ENCODE results near the gene SEC16B.

The SEC16B gene, protein sequence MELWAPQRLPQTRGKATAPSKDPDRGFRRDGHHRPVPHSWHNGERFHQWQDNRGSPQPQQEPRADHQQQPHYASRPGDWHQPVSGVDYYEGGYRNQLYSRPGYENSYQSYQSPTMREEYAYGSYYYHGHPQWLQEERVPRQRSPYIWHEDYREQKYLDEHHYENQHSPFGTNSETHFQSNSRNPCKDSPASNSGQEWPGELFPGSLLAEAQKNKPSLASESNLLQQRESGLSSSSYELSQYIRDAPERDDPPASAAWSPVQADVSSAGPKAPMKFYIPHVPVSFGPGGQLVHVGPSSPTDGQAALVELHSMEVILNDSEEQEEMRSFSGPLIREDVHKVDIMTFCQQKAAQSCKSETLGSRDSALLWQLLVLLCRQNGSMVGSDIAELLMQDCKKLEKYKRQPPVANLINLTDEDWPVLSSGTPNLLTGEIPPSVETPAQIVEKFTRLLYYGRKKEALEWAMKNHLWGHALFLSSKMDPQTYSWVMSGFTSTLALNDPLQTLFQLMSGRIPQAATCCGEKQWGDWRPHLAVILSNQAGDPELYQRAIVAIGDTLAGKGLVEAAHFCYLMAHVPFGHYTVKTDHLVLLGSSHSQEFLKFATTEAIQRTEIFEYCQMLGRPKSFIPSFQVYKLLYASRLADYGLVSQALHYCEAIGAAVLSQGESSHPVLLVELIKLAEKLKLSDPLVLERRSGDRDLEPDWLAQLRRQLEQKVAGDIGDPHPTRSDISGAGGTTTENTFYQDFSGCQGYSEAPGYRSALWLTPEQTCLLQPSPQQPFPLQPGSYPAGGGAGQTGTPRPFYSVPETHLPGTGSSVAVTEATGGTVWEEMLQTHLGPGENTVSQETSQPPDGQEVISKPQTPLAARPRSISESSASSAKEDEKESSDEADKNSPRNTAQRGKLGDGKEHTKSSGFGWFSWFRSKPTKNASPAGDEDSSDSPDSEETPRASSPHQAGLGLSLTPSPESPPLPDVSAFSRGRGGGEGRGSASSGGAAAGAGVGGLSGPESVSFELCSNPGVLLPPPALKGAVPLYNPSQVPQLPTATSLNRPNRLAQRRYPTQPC

GRCh38 chr1:177969825-177970371 lies at the start of gene SEC16B:
Gene SEC16B (minus strand): TSS chr1:177970058. CDS start chr1:177967981, 2,077 bp downstream.
- DNase-seq (ENCODE audit: low read depth): no peak

- no peak for DNase-seq (ENCODE audit: low read depth)
These were observed 49.8 kb upstream of the SEC16B start for GRCh38 chr1:178019622-178020021.

- DNase-seq (ENCODE audit: low read depth): no peak
These were observed 49.4 kb upstream of the SEC16B start for GRCh38 chr1:178019208-178019607.

GRCh38 chr1:178017517-178017916 lies 47.7 kb upstream of the SEC16B start:
- no peak for DNase-seq (ENCODE audit: low read depth)

GRCh38 chr1:178011864-178012503 lies 42.1 kb upstream of the SEC16B start:
- no peak for DNase-seq (ENCODE audit: low read depth)

DNA sequence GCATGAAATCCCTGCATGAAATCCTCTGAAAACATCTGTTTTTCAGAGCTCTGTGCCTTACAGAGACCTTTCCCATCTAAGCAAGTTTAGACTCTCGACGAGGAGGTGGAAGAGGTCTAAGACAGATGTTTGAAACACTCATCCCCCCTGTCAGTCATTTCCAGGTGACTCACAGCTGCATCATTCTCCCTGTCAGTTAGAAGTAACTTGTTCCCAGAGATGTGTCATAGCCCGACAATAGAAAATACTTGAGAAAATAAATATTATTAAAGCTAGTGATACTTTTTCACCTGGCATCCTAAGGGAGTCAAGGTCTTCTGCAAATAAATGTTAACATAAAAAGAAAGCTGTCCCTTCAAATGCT lies 41.6 kb upstream of the SEC16B start:
- no peak for DNase-seq (ENCODE audit: low read depth)

DNA sequence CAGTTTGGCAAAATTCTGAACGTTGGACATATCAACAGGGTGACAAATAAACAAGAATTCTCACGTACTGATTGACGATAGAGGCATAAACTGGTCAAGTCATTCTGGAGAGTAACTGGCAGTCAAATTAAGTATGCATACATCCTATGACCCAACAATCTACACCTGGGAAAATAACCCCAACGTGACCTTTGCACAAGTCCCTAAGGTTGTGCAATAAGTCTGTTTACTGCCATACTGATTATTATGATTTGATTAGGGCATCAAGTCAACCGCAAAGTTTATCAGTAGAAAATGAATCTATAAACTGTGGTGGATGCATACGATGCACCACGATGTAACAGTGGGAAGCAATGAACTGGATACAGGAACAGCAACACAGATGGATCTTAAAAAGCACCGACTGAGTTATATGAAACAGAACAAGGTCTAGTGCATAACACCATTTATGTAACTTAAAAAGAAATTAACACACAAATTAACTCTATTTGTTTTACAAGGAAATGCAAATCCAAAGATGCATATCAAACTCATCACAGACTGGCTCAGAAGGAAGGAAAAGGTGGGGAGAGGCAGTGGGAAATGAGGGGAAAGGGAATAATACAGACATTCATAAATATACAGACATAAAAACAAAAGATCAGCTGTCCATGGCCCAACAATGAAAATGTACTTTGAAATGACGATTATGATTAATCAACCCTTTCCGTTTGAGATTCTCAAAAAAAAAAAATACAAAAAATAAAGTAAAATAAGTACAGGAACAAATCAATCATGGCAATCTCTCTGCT lies 41.0 kb upstream of the SEC16B start:
- no peak for DNase-seq (ENCODE audit: low read depth)

DNA sequence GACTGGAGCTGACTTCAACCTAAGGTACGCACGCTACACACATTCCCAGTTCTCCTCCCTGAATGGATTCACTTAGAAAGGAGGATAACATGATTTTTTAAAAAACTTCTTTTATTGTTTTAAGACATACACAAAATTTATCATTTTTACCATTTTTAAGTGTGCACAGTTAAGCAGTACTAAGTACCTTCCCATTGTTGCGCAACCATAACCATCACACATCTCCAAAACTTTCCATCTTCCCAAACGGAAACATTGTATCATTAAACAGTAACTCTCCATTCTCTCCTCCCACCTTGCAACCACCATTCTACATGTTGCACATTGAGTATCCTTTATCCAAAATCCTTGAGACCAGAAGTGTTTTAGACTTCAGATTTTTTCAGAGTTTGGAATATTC lies 36.2 kb upstream of the SEC16B start:
- no peak for DNase-seq (ENCODE audit: low read depth)

GRCh38 chr1:178005450-178005849 lies 35.6 kb upstream of the SEC16B start:
- DNase-seq (ENCODE audit: low read depth): no peak

DNA sequence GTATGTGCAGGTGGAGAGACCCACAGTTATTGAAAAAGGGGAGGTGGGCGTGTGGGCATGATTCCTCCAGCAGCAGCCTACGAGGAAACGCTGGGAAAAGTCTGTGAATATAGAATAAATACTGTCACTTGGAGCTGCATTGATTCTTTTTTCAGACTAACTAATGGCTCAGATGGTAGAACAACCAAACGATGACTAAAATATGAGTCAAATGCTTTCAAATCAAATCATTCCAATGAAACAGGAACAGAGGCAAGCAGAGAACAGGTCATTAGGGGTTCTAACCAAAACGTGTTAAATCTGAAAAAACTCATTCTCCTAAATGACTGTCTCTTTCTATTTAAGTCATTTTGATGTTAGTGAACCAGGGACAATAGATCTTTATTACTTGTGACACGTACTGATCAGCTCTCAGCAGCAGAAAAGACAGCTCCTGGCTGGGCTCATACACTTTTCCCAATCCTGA lies 35.1 kb upstream of the SEC16B start:
- no peak for DNase-seq (ENCODE audit: low read depth)

DNA sequence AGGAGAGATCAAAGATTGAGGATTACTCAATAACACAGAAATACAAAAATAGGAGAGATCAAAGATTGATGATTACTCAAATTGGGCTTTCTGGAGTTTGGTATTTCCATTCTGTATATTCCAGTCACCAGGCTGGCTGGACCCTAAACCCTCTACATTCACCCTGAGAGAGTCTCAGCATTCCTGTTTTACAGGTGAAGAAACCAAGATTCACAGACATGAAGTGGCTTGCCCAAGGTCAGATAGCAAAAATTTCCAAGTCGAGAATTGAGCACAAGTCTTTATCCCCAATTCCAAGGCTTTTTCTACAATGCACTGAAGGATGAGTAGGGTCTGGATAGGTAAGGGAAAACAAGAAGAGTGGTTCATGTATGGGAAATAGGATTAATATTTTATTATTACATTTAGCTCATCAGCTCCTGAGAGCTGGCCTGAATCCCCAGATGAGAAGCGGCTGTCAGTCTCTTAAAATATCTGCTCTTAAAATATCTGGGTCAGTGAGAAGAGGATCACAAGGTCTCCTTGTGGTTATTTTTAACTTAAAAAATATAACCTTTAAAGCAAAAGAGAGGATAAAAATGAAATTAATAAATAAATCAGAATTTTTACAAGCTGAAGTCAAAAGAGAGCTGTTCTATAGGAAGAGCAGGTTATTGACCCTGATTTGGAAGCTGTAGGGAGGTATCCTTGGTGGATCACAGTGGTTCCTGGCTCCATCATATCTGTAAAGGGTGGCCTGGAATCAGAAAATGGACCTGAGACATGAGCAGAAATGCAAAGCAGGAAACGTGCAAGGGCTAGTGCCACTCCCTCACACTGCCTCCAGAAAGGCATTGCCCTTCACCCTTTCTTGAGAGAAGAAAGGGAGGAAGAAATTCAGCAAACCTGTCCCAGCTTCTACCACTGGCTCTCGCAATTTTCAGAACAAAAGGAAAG lies 29.1 kb upstream of the SEC16B start:
- no peak for DNase-seq (ENCODE audit: low read depth)

DNA sequence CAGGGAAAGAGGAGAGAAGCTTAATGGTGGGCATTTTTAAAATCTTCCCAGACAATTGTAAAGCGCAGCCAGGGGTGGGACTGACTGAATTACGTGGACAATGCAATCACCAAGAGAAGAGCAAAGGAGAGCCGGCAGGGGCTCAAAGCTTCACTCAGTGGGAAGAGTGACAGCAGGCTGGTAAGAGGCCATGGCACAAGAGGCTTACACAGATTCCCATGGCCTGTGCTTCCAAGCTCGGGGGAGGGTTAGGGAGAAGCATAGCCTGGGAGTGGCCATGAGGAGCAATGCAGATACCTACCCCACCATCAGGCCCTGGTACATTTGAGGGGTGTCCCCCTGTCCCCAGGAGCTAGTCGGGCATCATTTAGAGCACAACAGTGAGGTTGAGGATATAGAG lies 27.1 kb upstream of the SEC16B start:
- no peak for DNase-seq (ENCODE audit: low read depth)

GRCh38 chr1:177995369-177995768 lies 25.5 kb upstream of the SEC16B start:
- DNase-seq (ENCODE audit: low read depth): no peak

DNA sequence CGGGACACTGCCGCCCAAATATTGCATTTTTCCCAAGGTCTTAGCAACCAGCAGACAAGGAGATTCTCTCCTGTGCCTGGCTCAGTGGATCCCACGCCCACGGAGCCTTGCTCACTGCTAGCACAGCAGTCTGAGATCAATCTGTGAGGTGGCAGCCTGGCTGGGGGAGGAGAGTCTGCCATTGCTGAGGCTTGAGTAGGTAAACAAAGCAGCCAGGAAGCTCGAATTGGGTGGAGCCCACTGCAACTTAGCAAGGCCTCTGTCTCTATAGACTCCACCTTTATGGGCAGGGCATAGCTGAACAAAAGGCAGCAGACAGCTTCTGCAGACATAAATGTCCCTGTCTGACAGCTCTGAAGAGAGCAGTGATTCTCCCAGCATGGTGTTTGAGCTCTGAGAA lies 16.4 kb upstream of the SEC16B start:
- DNase-seq (ENCODE audit: low read depth): peak; percentile 18

- DNase-seq (ENCODE audit: low read depth): no peak
These were observed 14.9 kb upstream of the SEC16B start for GRCh38 chr1:177984761-177985160.

DNA sequence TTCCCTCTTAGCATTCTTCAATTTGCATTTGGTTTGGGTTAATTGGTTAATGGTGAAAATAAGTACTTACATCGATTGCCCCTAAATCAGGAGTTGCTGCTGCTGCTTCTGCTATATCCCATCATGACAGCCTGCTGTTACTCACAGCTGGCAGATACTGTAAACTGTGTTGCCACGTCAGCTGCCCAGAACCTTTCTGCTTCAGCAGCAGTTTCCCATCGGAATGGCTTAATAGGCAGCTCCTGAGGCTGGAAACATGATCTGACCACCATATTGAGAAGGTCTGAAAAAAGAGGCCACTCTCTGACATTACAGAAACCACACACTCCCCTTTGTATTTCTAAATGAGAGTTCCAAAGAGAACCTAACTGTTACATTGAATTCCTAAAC lies 14.3 kb upstream of the SEC16B start:
- DNase-seq (ENCODE audit: low read depth): peak; percentile 86

DNA sequence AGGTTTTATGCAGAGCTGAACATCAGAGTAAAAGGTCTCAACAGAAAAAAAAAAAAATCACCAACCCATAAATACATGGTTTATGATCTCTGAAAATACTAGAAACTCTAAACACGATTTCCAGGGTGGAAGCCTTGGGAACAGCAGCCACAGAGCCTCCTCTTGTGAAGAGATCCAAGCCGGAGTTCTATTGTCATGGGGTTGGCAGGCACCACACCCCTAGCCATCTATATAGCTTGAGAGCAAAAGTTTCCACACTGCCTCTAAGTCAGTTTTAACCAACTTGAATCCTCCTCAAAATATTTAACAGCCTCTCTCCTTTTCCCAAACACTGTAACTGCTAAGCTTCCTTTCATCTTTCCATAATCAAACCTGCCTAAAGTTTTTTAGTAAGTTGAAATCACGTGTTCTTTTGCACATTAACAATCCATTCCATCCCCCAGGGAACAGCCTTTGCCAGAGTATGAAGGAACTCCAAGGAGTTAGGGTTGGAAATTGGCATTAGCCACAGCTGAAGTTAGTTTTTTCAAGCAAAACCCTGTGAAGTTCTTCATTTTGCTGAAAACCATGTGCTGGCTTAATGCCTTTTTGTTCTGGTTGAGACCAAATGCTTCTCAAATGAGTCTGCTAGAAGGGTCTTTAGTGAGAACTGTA lies 13.8 kb upstream of the SEC16B start:
- DNase-seq (ENCODE audit: low read depth): no peak

- DNase-seq (ENCODE audit: low read depth): no peak
These were observed 13.2 kb upstream of the SEC16B start for GRCh38 chr1:177983077-177983476.

GRCh38 chr1:177981200-177981599 lies 11.3 kb upstream of the SEC16B start:
- no peak for DNase-seq (ENCODE audit: low read depth)
